SU-DHL-6 (cell line): Measurements from ENCODE around the gene KRTAP4-5.

Source experiments
- H2AFZ ChIP-seq: fragments of 200-600 bp; sonication (generic); 2 replicates; pipeline ENCODE4 v1.6.1; 2014; ENCODE audit warnings: low read depth, mild to moderate bottlenecking, moderate library complexity, mixed read lengths, antibody characterized with exemption, low read length; ENCODE audit not compliant: severe bottlenecking
- H3F3A ChIP-seq: fragments of 200-600 bp; shearing (Covaris generic); 2 replicates; pipeline ENCODE4 v1.6.0; 2016; ENCODE audit warnings: antibody characterized with exemption, mild to moderate bottlenecking; ENCODE audit not compliant: insufficient read depth
- H3K27ac ChIP-seq: fragments of 200-600 bp; sonication (generic); 2 replicates; pipeline ENCODE4 v1.5.1; 2016; ENCODE audit warnings: low read depth, mild to moderate bottlenecking, low read length, moderate library complexity, mixed read lengths
- H3K27me3 ChIP-seq: fragments of 200-600 bp; sonication (generic), shearing (Covaris generic); 2 replicates; pipeline ENCODE4 v1.6.0; 2014; ENCODE audit warnings: mild to moderate bottlenecking, low read length
- H3K36me3 ChIP-seq: fragments of 200-600 bp; sonication (generic); 2 replicates; pipeline ENCODE4 v1.6.1; 2014; ENCODE audit warnings: mild to moderate bottlenecking, low read length, mixed read lengths
- H3K4me2 ChIP-seq: fragments of 300-600, 200-600 bp; shearing (Covaris generic), sonication (generic); 2 replicates; pipeline ENCODE4 v1.6.0; 2014; ENCODE audit warnings: low read length, low read depth, mild to moderate bottlenecking; ENCODE audit not compliant: poor library complexity, severe bottlenecking
- H3K4me3 ChIP-seq: fragments of 200-600 bp; sonication (generic); 2 replicates; pipeline ENCODE4 v1.5.1; 2014; ENCODE audit warnings: antibody characterized with exemption, low read length, mild to moderate bottlenecking, mixed read lengths; ENCODE audit not compliant: insufficient read depth, poor library complexity, severe bottlenecking
- H3K79me2 ChIP-seq: fragments of 200-600 bp; sonication (generic); 2 replicates; pipeline ENCODE4 v1.6.1; 2014; ENCODE audit warnings: mild to moderate bottlenecking, low read length, moderate library complexity; ENCODE audit not compliant: insufficient read depth
- H3K9ac ChIP-seq: fragments of 200-600 bp; sonication (generic); 2 replicates; pipeline ENCODE4 v1.7.0; 2014; ENCODE audit warnings: mild to moderate bottlenecking, low read length
- H3K9me2 ChIP-seq: fragments of 200-600 bp; sonication (generic); replicated peaks from 2 replicates; pipeline ENCODE4 v1.6.1; 2014; ENCODE audit warnings: low read length; ENCODE audit not compliant: insufficient read depth
- H3K9me3 ChIP-seq: fragments of 200-600 bp; sonication (generic); 2 replicates; pipeline ENCODE4 v1.6.1; 2014; ENCODE audit warnings: low read length, mixed read lengths; ENCODE audit not compliant: insufficient read depth
- H4K20me1 ChIP-seq: fragments of 200-600 bp; sonication (generic); 2 replicates; pipeline ENCODE4 v1.6.1; 2014; ENCODE audit warnings: low read depth, mild to moderate bottlenecking, antibody characterized with exemption, low read length, moderate library complexity, mixed read lengths
- EZH2phosphoT487 ChIP-seq: fragments of 200-600 bp; sonication (generic), shearing (Covaris generic); conservative IDR thresholded peaks from 2 replicates; pipeline ENCODE4 v1.6.1; 2018; ENCODE audit warnings: mild to moderate bottlenecking, antibody characterized with exemption, low read length, moderate library complexity, mixed read lengths
- TF ChIP-seq, protein P1 (sequence below): fragments of 200-600 bp; sonication (generic); IDR thresholded peaks from one replicate; pipeline ENCODE4 v1.5.1; 2017; ENCODE audit warnings: antibody characterized with exemption, mild to moderate bottlenecking, low read length, moderate library complexity; ENCODE audit not compliant: insufficient read depth, poor library complexity, severe bottlenecking

Gene KRTAP4-5

DNA sequence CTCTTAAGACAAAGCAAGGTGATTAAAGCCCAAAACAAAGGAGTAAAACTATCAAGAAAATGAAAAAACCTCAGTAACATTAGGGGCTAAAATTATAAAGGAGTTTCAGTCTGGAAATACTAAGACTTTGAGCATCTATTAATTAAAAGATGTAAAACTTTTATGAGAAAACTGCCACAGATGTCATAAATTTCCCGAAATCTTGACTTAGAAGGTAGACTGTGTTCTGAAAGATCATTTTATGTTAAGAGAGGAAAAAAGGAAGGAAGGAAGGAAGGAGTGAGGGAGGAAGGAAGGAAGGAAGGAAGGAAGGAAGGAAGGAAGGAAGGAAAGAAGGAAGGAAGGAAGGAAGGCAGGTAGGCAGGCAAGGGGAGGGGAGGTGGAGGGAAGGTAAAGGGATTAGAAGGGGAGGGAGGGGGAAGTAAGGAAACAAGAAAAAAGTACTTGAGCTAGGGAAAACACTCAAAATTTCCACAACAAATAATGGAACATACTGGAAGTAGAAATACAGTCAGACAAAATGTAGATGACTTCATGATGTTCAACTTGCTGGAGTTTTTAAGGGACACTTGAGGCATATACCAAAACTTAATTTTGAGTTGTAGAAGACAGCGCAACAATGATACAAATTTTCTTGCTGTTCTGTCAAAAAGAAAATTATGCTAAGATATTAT is 2.0 kb downstream of the KRTAP4-5 start:
- Histone ChIP-seq H3K9me2 (no peaks in the 10 kb centered on the region), H3K9ac (no peak overlapping the region), H3K27me3 (no peaks in the 10 kb centered on the region; the same call in 1 of the 2 replicates), H3K36me3 (no peaks in the 10 kb centered on the region), H3K4me3 (no peak overlapping the region), H3K79me2 (no peaks in the 10 kb centered on the region), H3K27ac (no peak overlapping the region), H4K20me1 (no peaks in the 10 kb centered on the region), H3K4me2 (no peak overlapping the region), H3F3A (no peaks in the 10 kb centered on the region), H2AFZ (no peak overlapping the region), H3K9me3 (peaks cover 7% of the 10 kb centered on the region; the same call in 1 of the 2 replicates)
- no peak for TF ChIP-seq EZH2phosphoT487
- TF ChIP-seq, protein P1, sequence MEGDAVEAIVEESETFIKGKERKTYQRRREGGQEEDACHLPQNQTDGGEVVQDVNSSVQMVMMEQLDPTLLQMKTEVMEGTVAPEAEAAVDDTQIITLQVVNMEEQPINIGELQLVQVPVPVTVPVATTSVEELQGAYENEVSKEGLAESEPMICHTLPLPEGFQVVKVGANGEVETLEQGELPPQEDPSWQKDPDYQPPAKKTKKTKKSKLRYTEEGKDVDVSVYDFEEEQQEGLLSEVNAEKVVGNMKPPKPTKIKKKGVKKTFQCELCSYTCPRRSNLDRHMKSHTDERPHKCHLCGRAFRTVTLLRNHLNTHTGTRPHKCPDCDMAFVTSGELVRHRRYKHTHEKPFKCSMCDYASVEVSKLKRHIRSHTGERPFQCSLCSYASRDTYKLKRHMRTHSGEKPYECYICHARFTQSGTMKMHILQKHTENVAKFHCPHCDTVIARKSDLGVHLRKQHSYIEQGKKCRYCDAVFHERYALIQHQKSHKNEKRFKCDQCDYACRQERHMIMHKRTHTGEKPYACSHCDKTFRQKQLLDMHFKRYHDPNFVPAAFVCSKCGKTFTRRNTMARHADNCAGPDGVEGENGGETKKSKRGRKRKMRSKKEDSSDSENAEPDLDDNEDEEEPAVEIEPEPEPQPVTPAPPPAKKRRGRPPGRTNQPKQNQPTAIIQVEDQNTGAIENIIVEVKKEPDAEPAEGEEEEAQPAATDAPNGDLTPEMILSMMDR: no peak

DNA sequence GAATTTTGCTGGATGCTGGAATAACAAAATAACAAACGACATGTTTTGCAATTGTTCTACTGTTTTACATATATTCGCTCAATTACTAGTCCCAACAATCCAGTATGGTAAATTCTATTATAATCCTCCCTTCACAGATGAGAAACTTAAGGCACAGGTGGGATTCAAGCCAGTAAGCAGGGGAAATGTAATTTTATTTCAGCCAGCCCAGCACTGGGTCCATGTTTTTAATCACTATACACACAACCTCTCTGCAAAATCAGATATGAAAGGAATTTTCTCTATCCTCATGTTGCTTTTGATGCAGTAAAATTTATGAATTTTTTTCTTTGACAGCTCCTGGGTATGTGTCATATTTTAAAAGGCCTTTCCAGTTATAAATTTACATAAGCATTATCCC is 4.4 kb downstream of the KRTAP4-5 start:
- Histone ChIP-seq H4K20me1 (no peaks in the 10 kb centered on the region), H3K27ac (no peak overlapping the region), H3K9me3 (peaks cover 17% of the 10 kb centered on the region), H3K4me3 (no peak overlapping the region), H3K27me3 (no peaks in the 10 kb centered on the region; the same call in 1 of the 2 replicates), H3F3A (no peaks in the 10 kb centered on the region), H3K9ac (no peak overlapping the region), H3K9me2 (no peaks in the 10 kb centered on the region), H3K36me3 (no peaks in the 10 kb centered on the region), H3K4me2 (no peak overlapping the region), H2AFZ (no peak overlapping the region), H3K79me2 (no peaks in the 10 kb centered on the region)
- TF ChIP-seq, protein P1: no peak
- no peak for TF ChIP-seq EZH2phosphoT487

DNA sequence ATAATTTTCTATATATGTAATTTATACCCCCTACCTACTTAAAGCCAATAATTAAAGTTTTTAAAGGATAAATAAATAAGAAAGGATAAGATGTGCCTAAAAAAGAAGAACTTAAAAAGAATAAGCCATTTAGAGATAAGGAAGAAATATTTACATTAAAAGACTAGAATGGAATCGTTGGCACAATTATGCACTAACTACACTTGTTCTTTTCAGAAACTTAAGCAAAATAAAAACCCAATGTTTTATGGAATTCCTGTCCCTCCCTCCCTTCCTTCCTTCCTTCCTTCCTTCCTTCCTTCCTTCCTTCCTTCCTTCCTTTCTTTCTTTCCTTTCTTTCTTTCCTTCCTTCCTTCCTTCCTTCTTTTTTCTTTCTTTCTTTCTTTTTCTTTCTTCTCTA is 4.8 kb downstream of the KRTAP4-5 start:
- no peak overlapping the region for H3K27ac ChIP-seq
- no peaks in the 10 kb centered on the region for H3K36me3 ChIP-seq
- H3K9ac ChIP-seq: no peak overlapping the region

More for the DNA sequence above, 4.8 kb downstream of the KRTAP4-5 start:
- Histone ChIP-seq H3K9me2 (no peaks in the 10 kb centered on the region), H3K4me2 (no peak overlapping the region), H2AFZ (no peak overlapping the region), H3K4me3 (no peak overlapping the region), H3K27me3 (no peaks in the 10 kb centered on the region; the same call in 1 of the 2 replicates), H3F3A (no peaks in the 10 kb centered on the region), H4K20me1 (no peaks in the 10 kb centered on the region), H3K9me3 (peaks cover 17% of the 10 kb centered on the region), H3K79me2 (no peaks in the 10 kb centered on the region)
- no peak for TF ChIP-seq EZH2phosphoT487
- TF ChIP-seq, protein P1: no peak
